NCI-H2196 treated with DMSO at 0.1 percent for 48 hours (cell line): Measurements from ENCODE around the gene MAML3.

Source experiments
- DNase-seq: peaks from one replicate; lab custom pipeline; 2025; ENCODE audit not compliant: unreplicated experiment; lab: John Stamatoyannopoulos, UW

The MAML3 gene

GRCh38 chr4:139797287-139797686 lies 356.7 kb downstream of the MAML3 start:
- no peak for DNase-seq

- DNase-seq = no peak
Measured at GRCh38 chr4:139795527-139796314, 358.3 kb downstream of the MAML3 start.

GRCh38 chr4:139794158-139794954 lies 359.6 kb downstream of the MAML3 start:
- DNase-seq = no peak

GRCh38 chr4:139791681-139792080 lies 362.3 kb downstream of the MAML3 start:
- DNase-seq = no peak

GRCh38 chr4:139790291-139790690 lies 363.7 kb downstream of the MAML3 start:
- DNase-seq = no peak

GRCh38 chr4:139789096-139789654 lies 364.8 kb downstream of the MAML3 start:
- DNase-seq = no peak

- DNase-seq = no peak
Measured at GRCh38 chr4:139786494-139787354, 367.3 kb downstream of the MAML3 start.

GRCh38 chr4:139785356-139785755 lies 368.6 kb downstream of the MAML3 start:
- no peak for DNase-seq

- no peak for DNase-seq
Measured at GRCh38 chr4:139783741-139784484, 370.1 kb downstream of the MAML3 start.

- no peak for DNase-seq
Measured at GRCh38 chr4:139782926-139783522, 371.0 kb downstream of the MAML3 start.

- DNase-seq = no peak
Measured at GRCh38 chr4:139781066-139781465, 372.9 kb downstream of the MAML3 start.

GRCh38 chr4:139779691-139780090 lies 374.3 kb downstream of the MAML3 start:
- no peak for DNase-seq

GRCh38 chr4:139777757-139778156 lies 376.2 kb downstream of the MAML3 start:
- no peak for DNase-seq

- no peak for DNase-seq
Measured at GRCh38 chr4:139776235-139776634, 377.7 kb downstream of the MAML3 start.

GRCh38 chr4:139774759-139775487 lies 379.1 kb downstream of the MAML3 start:
- DNase-seq = no peak

- no peak for DNase-seq
Measured at GRCh38 chr4:139773560-139774318, 380.2 kb downstream of the MAML3 start.

- DNase-seq = no peak
Measured at GRCh38 chr4:139770361-139770760, 383.6 kb downstream of the MAML3 start.

- no peak for DNase-seq
Measured at GRCh38 chr4:139769364-139769763, 384.6 kb downstream of the MAML3 start.

- DNase-seq = no peak
Measured at GRCh38 chr4:139768896-139769295, 385.1 kb downstream of the MAML3 start.
